ENCODE results near the gene TMEM150A.
A peak's percentile ranks its signal among the peaks of the same experiment; 100 is the strongest.

Gene TMEM150A

DNA sequence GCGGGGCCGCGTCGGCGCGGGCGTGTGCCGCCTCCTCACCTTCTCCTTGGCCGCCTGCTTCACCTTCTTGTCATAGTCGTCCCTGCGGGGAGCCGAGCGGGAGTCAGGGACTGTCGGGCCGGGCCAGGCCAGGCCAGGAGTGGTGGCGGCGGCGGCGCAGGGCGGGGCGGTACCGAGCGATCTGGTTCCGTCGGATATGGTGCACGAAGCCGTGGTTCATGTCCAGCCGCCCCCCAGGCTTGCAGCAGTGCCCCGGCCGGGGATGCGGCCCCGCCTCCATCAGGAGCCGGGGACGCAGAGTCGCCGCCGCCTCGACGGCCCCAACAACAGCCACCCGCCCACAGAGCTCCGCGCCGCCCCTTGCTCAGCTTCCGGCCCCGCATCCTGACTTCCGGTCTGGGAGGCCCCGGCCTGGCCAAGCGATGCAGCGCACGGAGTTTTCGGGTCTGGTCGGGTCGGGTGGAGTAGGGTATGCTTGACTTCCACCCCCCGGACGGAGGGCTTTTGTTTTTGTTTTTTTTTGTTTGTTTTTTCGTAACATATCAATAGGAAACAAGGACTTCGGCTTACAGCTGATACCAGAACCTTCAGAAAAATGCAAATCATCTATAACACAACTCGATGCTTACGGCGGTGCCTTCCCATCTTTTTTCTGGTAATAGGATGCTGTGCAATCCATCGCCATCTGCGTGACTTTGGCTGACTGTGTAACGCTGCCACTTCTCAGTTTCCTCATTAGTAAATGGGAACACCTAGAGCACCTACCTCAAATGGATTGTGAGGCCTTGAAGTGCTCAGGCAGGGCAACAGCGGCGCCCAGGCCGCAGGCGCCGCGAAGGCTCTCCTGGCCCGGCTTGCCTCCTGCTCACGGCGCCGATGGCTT, 9.4 kb upstream of the TMEM150A start, which contains the start of gene C2orf68:
Gene C2orf68 (minus strand): TSS at position 362 of the 883 bp plus-strand sequence. CDS start 82 bp downstream, at position 280.
- peak within 1 kb of the TSS; percentile 84 to 86 for H3K27ac ChIP-seq
- DNase-seq: peak; percentile 88 to 94
- peaks cover 6 to 31% (median 17%) of the 10 kb centered on the region in 3 donors for H3K36me3 ChIP-seq
- peak within 1 kb of the TSS; percentile 92 to 94 for H3K4me3 ChIP-seq
- H3K27me3 ChIP-seq: no peaks in the 10 kb centered on the region
- H3K4me1 ChIP-seq: peaks cover 0 to 54% (median 30%) of the 10 kb centered on the region in 4 donors
- TF ChIP-seq, protein P1, sequence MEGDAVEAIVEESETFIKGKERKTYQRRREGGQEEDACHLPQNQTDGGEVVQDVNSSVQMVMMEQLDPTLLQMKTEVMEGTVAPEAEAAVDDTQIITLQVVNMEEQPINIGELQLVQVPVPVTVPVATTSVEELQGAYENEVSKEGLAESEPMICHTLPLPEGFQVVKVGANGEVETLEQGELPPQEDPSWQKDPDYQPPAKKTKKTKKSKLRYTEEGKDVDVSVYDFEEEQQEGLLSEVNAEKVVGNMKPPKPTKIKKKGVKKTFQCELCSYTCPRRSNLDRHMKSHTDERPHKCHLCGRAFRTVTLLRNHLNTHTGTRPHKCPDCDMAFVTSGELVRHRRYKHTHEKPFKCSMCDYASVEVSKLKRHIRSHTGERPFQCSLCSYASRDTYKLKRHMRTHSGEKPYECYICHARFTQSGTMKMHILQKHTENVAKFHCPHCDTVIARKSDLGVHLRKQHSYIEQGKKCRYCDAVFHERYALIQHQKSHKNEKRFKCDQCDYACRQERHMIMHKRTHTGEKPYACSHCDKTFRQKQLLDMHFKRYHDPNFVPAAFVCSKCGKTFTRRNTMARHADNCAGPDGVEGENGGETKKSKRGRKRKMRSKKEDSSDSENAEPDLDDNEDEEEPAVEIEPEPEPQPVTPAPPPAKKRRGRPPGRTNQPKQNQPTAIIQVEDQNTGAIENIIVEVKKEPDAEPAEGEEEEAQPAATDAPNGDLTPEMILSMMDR (IDR thresholded peaks at IDR 0.05): no peak
- intact Hi-C loops (cut with DNase I; ENCODE audit: low total_unique reads): no loop called here
- H3K9me3 ChIP-seq: no peaks in the 10 kb centered on the region

DNA sequence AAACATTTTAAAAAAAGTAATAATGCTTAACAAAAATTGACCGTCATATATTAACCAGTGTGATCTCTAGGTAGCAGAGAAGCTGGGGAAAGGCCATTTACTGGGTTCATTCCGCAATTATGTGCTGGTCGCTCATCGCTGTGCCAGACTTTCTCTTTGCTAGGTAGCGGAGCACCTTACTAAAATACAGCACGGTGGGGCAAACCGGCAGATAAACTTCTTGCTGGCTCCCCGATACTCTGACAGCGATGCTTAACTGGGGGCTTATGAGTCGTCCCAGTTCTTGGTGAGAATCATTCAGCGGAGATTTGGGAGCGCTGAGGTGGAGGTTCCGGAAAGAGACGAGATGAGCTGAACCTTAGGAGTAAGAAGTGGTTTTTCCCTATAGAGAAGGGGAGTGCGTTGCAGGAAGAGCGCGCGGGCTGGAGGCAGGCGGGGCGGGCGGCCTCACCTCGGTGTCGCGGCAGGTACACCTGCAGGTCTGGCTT, 8.8 kb upstream of the TMEM150A start:
- TF ChIP-seq, protein P1 (IDR thresholded peaks at IDR 0.05): no peak
- intact Hi-C loops (cut with DNase I; ENCODE audit: low total_unique reads): no loop called here
- peaks cover 0 to 57% (median 31%) of the 10 kb centered on the region in 4 donors for H3K4me1 ChIP-seq
- peaks cover 6 to 35% (median 17%) of the 10 kb centered on the region in 3 donors for H3K36me3 ChIP-seq
- DNase-seq: no peak
- no peaks in the 10 kb centered on the region for H3K9me3 ChIP-seq
- no peaks in the 10 kb centered on the region for H3K27me3 ChIP-seq
- peak overlapping the region; percentile 84 to 86 for H3K27ac ChIP-seq
- peak overlapping the region; percentile 92 to 94 for H3K4me3 ChIP-seq

DNA sequence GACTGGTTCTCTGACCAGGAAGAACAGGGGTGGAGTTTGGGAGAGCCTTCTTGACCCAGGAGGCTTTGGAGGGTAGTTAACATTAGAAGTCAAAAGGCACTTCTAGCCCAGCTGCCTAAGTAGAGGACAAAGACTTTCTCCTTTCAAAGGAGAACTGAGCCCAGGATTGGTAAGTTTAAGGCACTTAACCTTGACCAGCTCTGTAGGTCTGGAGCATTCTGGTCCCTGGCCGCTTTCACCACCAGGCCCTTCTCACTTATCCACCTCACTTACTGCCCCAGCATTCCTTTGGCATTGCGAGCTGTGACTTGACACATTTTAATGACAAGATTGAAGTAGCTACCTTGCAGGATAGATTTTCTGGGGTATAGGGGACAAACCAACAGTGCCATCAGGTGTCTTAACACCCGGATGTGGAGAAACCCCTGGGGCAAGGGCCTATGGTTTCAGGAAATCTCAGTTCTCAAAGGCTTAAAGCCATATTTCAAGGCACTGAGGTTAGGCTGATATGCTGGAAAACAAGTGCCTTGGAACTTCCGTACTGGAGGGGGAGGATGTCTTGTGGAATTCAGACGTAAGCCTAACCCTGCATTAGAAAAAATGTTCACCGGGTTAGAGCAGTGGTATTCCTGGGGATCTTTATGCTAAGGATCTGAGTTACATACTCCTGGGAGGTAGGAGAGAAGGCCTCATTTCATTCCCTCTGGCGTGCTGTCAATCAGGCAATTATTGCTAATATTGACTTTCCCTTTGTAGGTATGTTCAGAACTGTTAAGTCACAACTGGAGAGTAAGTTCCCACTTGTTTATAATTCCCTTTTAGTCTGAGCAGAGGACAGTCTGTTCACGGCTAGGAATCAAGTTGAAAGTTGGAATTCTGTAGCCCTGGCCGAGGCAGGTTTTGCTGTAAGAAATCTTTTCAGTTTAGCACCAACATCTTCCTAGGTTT, 5.0 kb upstream of the TMEM150A start:
- peaks cover 8 to 80% (median 59%) of the 10 kb centered on the region in 4 donors for H3K4me1 ChIP-seq
- H3K9me3 ChIP-seq: no peaks in the 10 kb centered on the region
- no peak for DNase-seq
- H3K36me3 ChIP-seq: peaks cover 6 to 35% (median 17%) of the 10 kb centered on the region in 3 donors
- H3K27ac ChIP-seq: peak overlapping the region; percentile 20 to 82
- no peaks in the 10 kb centered on the region for H3K27me3 ChIP-seq
- no peak overlapping the region for H3K4me3 ChIP-seq
- TF ChIP-seq, protein P1 (IDR thresholded peaks at IDR 0.05): no peak
- intact Hi-C loops (cut with DNase I; ENCODE audit: low total_unique reads): no loop called here

- no peaks in the 10 kb centered on the region for H3K27me3 ChIP-seq
- peak overlapping the region in 1 of 2 donors; percentile 17 for H3K4me3 ChIP-seq
- H3K36me3 ChIP-seq: peaks cover 6 to 36% (median 17%) of the 10 kb centered on the region in 3 donors
- DNase-seq: no peak
- H3K9me3 ChIP-seq: no peaks in the 10 kb centered on the region
- intact Hi-C loops (cut with DNase I; ENCODE audit: low total_unique reads): no loop called here
- TF ChIP-seq, protein P1 (IDR thresholded peaks at IDR 0.05): no peak
- H3K4me1 ChIP-seq: peaks cover 8 to 83% (median 64%) of the 10 kb centered on the region in 4 donors
- peak overlapping the region; percentile 82 to 88 for H3K27ac ChIP-seq
Measured at GRCh38 chr2:85606116-85606455, 3.6 kb upstream of the TMEM150A start.

DNA sequence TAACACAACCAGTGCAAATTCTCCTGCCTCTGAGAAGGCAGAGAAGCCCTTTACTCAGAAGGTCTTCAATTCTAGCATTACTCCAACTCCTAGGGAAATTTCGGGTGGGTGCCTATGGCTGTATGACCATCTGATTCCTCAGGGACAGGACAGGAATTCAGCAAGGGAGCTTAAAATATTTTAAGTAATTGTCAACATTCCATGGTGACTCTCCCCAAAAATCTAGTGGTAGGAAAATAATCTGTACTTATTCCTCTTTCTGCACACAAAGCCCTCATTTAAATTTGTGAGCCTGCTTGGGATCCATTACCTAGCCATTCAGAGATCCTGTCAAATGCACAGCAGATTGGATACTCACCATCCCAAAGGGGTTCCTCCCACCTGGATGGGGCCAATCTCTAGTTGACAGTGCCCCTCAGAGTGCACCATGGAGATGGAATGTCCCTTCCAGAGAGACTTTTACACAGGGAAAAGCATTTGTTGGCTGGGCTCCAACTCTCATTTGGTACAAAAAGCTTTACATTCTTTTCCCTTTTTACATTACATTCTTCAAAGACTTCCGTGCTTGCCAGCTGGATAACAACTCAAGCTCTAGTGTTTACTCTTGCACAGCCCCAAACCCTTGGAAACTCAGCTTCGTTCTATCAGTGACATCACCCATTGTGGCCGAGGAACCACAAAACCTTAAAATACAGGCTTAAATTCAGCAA, 3.1 kb upstream of the TMEM150A start:
- Histone ChIP-seq H3K36me3 (peaks cover 6 to 41% (median 17%) of the 10 kb centered on the region in 3 donors), H3K9me3 (no peaks in the 10 kb centered on the region), H3K4me1 (peaks cover 8 to 83% (median 64%) of the 10 kb centered on the region in 4 donors), H3K27me3 (no peaks in the 10 kb centered on the region), H3K27ac (peak overlapping the region; percentile 82 to 88), H3K4me3 (peak overlapping the region; percentile 3 to 69)
- DNase-seq: no peak
- intact Hi-C loops (cut with DNase I; ENCODE audit: low total_unique reads): no loop called here
- TF ChIP-seq, protein P1 (IDR thresholded peaks at IDR 0.05): no peak
